Posterior vena cava (tissue), 2 donors: ENCODE measurements around the gene UBQLN4. TPM values are rescaled to one million over a fixed set of nuclear protein-coding genes. Genes with fewer than 3 reads are reported as not detected.

Experiments
- DNase-seq: peaks from one replicate; pipeline ENCODE4 v3.0.0-alpha.2; 2020; ENCODE audit warnings: low spot score
- intact Hi-C, 2 donors: fragments of 100-400 bp; cut with DNase I; formaldehyde crosslinking; loops; one replicate each; pipeline versions ENCODE4 v1.14.1 to v1.14.2; 2022 to 2023
- long read RNA-seq, 2 donors: library from polyadenylated mRNA; unstranded; transcript quantifications; one replicate each; pipeline ENCODE4 v2.0.0, GENCODE V29; 2020 to 2021
- total RNA-seq, 2 donors: library from RNA; stranded (reverse); fragmentation: NEBNext Ultra II Directional; extraction: Animal tissue kit (Norgen Biotek cat#: 25700); gene quantifications; one replicate each; pipeline ENCODE4 v1.2.1, GENCODE V29; 2021
- donor health status: DM: yes; HTN: yes; CAD: no.
- donor health status: DM: yes; HTN: yes; CAD: no.

Gene UBQLN4
- total RNA-seq, result 10 to 100 TPM; 18.0 to 29.1 TPM
- long read RNA-seq, donor 1, partial matches to known transcripts, result 3 of 7 reads
- long read RNA-seq, donor 1, other reads (novel, unspliced or antisense), result 3 of 7 reads
- long read RNA-seq, donor 2, partial matches to known transcripts, result 20 of 22 reads
- long read RNA-seq, donor 2, other reads (novel, unspliced or antisense), result 1 of 22 reads

DNA sequence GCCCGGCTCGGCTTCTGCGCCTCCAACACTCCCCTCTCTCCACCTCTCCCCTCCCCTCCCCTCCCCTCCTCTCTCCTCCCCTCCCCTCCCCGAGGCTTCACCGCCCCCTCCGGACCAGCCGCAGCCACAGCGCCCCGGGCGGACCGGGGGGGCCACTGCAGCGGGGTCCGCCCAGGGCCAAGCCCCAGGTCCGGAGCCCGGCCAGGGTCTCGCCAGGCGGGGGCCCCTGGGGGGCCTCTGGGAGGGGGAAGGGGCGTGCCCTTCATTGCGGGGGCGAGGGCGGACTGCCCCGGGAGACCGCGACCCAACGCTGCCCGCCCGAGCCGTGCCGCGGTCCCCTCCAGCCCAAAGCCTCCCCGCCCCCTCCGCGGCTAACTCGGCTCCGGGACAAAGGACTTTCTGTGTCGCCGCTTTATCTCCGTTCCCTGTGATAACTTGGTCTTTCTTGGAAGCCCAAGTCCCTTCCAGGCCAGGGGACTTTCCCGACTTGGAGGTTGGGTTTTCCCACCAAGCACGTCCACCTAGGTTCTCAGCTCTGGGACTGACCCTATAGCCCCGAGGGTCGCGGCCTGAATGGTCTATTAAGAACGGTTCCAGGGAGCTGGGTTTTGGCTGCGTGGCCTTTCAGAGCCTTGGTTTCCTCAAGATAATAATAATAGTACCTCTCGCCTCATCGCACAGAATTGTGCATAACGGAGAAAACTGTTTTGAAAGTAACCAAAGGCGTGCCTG is at the start of gene UBQLN4:
Gene UBQLN4 (minus strand): TSS at position 31 of the 732 bp plus-strand sequence. CDS start 97 bp downstream, outside the sequence.
- intact Hi-C loops, result no loop called here
- DNase-seq, result peak; percentile 96

GRCh38 chr1:156102633-156103511 is 49.3 kb upstream of the UBQLN4 start:
- intact Hi-C loops, result no loop called here
- DNase-seq, result peak; percentile 83

DNA sequence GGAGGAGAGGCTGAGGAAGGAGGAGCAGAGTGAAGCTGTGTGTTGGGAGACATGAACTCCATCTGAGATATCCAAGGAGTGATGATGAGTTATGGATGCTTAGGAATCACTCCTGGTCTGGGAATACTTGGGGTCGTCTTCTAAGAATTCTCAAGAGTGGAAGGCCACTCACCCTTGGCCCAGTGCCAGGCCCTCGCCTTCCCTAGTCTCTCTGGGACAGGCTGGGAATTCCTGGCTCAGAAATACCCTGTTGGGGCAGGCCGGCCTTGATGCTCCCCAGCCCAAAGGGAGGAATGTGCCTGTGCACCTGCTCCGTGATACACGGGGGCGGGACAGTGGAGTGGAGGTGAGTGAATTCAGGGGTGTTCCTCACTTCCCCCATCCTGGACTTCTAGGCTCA is 48.3 kb upstream of the UBQLN4 start:
- intact Hi-C loops, result no loop called here
- DNase-seq, result no peak

GRCh38 chr1:156100205-156100995 is 46.8 kb upstream of the UBQLN4 start:
- DNase-seq, result no peak
- intact Hi-C loops, result no loop called here

DNA sequence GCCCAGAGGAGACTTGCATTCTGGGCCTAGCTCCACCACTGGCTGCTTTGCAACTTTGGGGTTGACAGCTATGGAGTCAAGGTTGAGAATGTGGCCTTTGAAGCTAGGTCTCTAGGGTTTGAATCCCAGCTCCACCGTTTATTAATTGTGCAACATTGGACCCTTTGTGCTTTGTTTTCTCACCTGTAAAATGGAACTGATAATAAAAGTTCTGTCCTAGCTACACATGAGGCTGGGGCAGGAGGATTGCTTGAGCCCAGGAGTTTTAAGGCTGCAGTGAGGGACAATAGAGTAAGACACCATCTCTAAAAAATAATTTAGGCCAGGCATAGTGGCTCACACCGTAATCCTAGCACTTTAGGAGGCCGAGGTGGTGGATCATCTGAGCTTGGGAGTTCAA is 45.7 kb upstream of the UBQLN4 start:
- DNase-seq, result no peak
- intact Hi-C loops, result loop anchor here in 1 of 2 donors (5.0 kb wide), 1 partner anchor 33 kb away; no protein-coding TSS in a partner anchor

DNA sequence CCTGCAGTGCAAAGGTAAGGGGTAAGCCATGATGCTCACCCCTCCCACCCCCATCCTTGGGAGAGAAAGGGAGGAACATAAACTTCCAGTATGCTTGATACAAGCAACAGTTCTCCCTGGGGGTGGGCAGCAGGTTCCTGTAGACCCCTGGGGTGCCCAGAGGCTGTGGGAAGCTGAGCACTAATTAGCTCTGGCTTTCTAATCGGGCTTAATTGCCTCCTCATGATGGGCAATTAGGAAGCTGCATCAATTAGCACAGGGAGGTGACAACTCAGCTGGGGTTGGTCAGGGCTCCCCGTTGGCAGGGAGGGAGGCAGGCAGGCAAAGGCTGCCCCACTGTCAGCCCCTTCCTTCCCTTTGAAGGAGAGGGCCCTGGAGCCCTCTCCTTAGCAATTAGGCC is 45.2 kb upstream of the UBQLN4 start:
- intact Hi-C loops, result loop anchor here in 1 of 2 donors (5.0 kb wide), 1 partner anchor 34 kb away; no protein-coding TSS in a partner anchor

GRCh38 chr1:156097499-156098178 is 44.0 kb upstream of the UBQLN4 start:
- DNase-seq, result no peak
- intact Hi-C loops, result loop anchor here in 1 of 2 donors (5.0 kb wide), 1 partner anchor 35 kb away; no protein-coding TSS in a partner anchor

More for the DNA sequence above, 45.2 kb upstream of the UBQLN4 start:
- DNase-seq, result no peak

DNA sequence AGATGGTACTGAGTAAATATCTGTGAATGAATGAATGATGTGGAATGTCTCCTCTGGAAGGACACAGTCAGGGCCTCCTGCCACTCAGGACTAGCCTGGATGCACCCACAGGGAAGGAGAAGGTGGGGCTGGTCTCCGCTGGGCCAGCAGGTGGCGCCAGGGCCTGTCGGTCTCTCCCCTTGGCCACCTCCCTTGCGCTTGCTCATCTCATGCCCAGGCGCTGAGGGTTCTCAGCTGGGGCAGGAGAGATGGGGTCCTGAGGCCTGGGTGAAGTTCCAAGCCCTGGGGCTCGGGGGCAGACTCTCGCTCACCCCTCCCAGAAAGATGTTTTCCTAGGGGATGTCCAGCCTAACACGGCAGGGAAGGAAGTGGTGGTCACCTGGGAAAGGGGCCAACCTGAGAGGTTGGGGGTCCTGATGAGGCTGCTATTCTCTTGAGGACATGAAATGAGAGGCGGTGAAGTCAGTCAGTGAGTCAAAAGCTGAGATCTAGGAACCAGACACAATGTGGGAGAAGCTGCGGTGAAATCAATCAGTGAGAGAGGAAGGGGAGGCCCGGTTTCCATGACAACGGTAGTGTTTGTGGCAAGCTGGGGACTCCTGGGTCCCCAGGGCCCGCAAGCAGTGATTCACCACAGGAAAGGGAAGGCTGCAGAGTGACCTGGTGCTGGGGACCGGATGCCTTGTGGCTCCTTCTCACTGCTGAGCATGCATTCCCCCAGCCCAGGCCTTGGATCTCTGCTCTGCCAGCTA is 43.2 kb upstream of the UBQLN4 start:
- DNase-seq, result peak; percentile 97
- intact Hi-C loops, result loop anchor here in 1 of 2 donors (5.0 kb wide), 1 partner anchor 35 kb away; no protein-coding TSS in a partner anchor

DNA sequence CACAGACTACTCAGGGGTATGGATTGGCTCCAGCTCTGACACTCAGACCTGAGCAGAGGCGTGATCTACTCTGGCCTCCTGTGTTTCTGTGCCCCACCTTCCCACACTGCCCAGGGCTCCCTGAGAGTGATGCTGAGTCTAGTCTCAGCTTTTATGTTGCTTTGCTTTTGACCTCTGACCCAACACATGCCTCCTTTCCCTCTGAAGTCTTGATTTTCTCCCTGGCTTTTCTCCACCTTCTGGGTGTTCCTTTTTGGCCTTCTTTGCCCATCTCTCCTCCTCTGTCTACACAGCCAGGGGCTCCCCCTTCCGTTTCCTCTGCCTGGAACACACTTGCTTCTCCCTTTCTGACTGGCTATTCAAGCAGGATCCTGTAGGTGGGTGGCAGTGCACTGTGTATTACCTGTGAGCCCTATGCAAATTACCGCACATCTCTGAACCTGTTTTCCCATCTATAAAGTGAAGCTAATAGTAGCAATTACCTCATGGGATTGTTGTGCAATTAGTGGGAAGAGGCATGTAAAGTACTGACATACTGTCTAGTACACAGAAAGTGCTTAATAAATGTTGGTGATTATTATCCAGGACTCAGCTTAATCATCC is 42.4 kb upstream of the UBQLN4 start:
- intact Hi-C loops, result loop anchor here in 1 of 2 donors (5.0 kb wide), 1 partner anchor 36 kb away; no protein-coding TSS in a partner anchor
- no peak for DNase-seq

DNA sequence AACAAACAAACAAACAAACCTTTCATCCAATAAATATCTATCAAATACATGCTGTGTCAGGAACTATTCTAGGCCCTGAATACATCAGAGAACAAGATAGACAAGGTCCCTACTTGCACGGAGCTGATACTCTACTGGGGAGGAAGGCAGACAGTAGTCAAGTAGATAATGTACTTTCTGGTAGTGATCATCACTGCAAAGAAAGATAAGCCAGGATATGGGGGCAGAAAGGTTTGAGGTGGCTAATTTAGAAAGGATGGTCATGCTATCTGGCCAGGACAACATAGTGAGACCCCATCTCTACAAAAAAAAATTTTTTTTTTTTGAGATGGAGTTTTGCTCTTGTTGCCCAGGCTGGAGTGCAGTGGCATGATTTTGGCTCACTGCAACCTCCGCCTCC is 38.0 kb upstream of the UBQLN4 start:
- DNase-seq, result no peak
- intact Hi-C loops, result loop anchor here (2.0 to 5.0 kb wide), 4 partner anchors 43 to 136 kb away; no protein-coding TSS in a partner anchor

- intact Hi-C loops, result loop anchor here (5.0 kb wide), 3 partner anchors 51 to 136 kb away; no protein-coding TSS in a partner anchor
- DNase-seq, result peak; percentile 95
These were observed 37.2 kb upstream of the UBQLN4 start for GRCh38 chr1:156090840-156091188.

GRCh38 chr1:156090138-156090839 is 36.7 kb upstream of the UBQLN4 start:
- no peak for DNase-seq

DNA sequence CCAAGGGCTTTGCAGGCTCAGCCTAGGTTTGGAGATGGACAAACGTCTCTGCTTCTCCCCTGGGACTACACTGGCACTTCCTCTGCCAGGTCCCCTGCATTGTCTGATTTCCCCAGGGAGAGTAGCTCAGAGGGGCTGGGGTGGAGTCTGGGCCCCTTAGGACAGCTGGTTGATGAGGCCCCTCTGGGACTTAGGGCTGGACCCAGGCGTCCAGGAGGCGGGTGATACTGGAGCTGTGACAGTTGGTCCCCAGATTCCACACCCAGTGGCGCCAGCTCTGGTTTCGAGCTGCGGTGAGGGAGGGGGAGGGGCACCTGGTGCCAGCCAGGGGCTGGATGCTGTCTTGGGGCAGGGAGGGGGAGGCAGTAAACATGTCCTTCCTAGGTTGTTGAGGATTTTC is 36.1 kb upstream of the UBQLN4 start:
- no peak for DNase-seq
- intact Hi-C loops, result loop anchor here (5.0 kb wide), 4 partner anchors 53 to 138 kb away; no protein-coding TSS in a partner anchor

More at GRCh38 chr1:156090138-156090839, 36.7 kb upstream of the UBQLN4 start:
- intact Hi-C loops, result loop anchor here (5.0 kb wide), 3 partner anchors 52 to 137 kb away; no protein-coding TSS in a partner anchor

GRCh38 chr1:156086256-156086662 is 32.7 kb upstream of the UBQLN4 start:
- intact Hi-C loops, result loop anchor here in 1 of 2 donors (5.0 kb wide), 1 partner anchor 131 kb away; no protein-coding TSS in a partner anchor
- DNase-seq, result no peak

- DNase-seq, result no peak
- intact Hi-C loops, result no loop called here
These were observed 30.5 kb upstream of the UBQLN4 start for GRCh38 chr1:156083800-156084790.
